Mucosa of stomach (tissue), 1 donor: ENCODE results near the gene BRD8.
"Not testable (repeated sequence)": the region's sequence is repeated elsewhere in the genome, so short reads cannot be mapped to it uniquely, and the experiment has no call there.

Experiments used
- H3K27me3 ChIP-seq: one replicate; pipeline ENCODE4 v1.7.0; 2013; ENCODE audit warnings: mild to moderate bottlenecking, low read length; ENCODE audit not compliant: control insufficient read depth, insufficient read depth
- H3K36me3 ChIP-seq: one replicate; pipeline ENCODE4 v1.7.0; 2013; ENCODE audit warnings: low read length; ENCODE audit not compliant: control insufficient read depth, insufficient read depth
- H3K4me1 ChIP-seq: one replicate; pipeline ENCODE4 v1.7.0; 2013; ENCODE audit warnings: mild to moderate bottlenecking, low read length; ENCODE audit not compliant: control insufficient read depth, insufficient read depth
- H3K4me3 ChIP-seq: one replicate; pipeline ENCODE4 v1.7.0; 2013; ENCODE audit warnings: low read length
- H3K9ac ChIP-seq: one replicate; pipeline ENCODE4 v1.7.0; 2013; ENCODE audit warnings: mild to moderate bottlenecking, low read length, moderate library complexity
- H3K9me3 ChIP-seq: one replicate; pipeline ENCODE4 v1.7.0; 2013; ENCODE audit warnings: mild to moderate bottlenecking, low read length, moderate library complexity; ENCODE audit not compliant: control insufficient read depth
- donor health status: Pancreatic carcinoma.

Gene BRD8, protein sequence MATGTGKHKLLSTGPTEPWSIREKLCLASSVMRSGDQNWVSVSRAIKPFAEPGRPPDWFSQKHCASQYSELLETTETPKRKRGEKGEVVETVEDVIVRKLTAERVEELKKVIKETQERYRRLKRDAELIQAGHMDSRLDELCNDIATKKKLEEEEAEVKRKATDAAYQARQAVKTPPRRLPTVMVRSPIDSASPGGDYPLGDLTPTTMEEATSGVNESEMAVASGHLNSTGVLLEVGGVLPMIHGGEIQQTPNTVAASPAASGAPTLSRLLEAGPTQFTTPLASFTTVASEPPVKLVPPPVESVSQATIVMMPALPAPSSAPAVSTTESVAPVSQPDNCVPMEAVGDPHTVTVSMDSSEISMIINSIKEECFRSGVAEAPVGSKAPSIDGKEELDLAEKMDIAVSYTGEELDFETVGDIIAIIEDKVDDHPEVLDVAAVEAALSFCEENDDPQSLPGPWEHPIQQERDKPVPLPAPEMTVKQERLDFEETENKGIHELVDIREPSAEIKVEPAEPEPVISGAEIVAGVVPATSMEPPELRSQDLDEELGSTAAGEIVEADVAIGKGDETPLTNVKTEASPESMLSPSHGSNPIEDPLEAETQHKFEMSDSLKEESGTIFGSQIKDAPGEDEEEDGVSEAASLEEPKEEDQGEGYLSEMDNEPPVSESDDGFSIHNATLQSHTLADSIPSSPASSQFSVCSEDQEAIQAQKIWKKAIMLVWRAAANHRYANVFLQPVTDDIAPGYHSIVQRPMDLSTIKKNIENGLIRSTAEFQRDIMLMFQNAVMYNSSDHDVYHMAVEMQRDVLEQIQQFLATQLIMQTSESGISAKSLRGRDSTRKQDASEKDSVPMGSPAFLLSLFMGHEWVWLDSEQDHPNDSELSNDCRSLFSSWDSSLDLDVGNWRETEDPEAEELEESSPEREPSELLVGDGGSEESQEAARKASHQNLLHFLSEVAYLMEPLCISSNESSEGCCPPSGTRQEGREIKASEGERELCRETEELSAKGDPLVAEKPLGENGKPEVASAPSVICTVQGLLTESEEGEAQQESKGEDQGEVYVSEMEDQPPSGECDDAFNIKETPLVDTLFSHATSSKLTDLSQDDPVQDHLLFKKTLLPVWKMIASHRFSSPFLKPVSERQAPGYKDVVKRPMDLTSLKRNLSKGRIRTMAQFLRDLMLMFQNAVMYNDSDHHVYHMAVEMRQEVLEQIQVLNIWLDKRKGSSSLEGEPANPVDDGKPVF

DNA sequence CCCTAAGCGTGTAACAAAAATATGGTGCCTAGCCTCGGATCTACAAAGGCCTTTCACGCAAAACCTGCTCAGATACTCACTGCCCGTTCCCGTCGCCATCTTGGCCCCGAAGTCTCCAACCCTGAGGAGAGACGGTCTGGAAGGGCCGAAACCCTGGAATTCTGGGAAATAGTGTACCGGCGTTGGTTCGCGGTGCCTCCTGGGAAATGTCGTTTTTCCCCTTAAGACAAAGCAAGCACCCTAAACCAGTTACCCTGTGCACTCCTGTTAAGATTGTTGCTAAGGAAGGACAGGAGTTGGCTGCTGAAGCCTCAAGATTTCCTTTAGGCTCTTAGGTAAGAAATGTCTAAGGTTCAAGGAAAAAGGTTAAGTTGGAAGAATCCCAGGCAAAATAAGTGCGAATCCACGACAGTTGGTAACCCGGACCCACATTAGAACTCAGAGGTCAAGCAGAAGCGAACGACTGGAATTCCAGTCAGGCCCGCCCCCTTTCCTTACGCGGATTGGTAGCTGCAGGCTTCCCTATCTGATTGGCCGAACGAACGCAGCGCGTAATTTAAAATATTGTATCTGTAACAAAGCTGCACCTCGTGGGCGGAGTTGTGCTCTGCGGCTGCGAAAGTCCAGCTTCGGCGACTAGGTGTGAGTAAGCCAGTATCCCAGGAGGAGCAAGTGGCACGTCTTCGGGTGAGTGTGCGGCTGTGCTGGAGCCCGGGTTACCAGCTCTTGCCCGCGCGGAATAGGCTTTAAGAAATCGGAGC, at the start of gene BRD8, which contains the start of gene KIF20A:
BRD8 (minus strand) TSS at position 115 of the 761 bp plus-strand sequence; CDS start at position 99, 16 bp downstream.
KIF20A (plus strand) TSS at position 597 of the 761 bp plus-strand sequence. CDS start 569 bp downstream, outside the sequence.
- Histone ChIP-seq H3K4me1 (peaks cover 12% of the 10 kb centered on the region), H3K9me3 (no peaks in the 10 kb centered on the region), H3K4me3 (peak within 1 kb of the TSS; percentile 93), H3K36me3 (no peaks in the 10 kb centered on the region), H3K27me3 (no peaks in the 10 kb centered on the region), H3K9ac (peak within 1 kb of the TSS; percentile 73)

DNA sequence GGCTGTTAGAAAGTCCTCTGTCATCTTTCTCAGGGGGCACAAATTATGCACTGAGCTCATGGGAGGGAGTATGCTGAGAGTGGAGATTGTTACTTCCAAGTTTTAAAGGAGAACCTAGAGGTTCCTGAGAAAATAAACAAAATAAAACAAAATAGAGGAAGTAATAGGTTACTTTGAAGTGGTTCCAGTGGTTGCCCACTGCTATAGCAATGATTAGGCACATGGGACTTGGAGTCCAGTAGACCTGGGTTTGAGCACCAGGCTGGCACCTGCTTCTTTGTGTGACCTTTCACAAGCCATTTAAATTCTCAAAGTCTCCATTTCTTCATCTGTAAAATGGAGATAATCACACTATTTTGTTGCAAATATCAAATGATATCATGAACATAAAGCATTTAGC, 48.5 kb upstream of the BRD8 start:
- H3K36me3 ChIP-seq, result no peaks in the 10 kb centered on the region
- peaks cover 11% of the 10 kb centered on the region for H3K4me1 ChIP-seq
- no peak overlapping the region for H3K9ac ChIP-seq
- no peaks in the 10 kb centered on the region for H3K27me3 ChIP-seq
- H3K4me3 ChIP-seq, result no peak overlapping the region
- no peaks in the 10 kb centered on the region for H3K9me3 ChIP-seq

DNA sequence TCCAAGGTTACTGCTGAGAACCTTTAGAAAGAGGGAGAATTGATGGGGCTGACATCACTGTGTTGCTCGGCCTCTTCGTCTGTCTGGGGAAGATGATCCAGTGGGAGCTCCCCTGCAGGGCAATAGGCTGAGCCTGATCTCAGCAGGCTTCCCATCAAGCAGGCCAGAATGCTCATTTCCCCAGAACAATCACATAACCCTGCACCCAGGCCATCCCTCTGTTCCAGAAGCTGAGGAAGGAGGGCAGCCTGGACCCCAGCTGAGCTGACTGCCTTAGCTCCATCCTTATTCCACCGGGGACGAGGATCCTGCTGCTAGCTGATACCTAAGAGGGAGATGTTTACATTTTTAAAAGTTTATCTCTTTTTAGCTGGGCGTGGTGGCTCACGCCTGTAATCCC, 46.3 kb upstream of the BRD8 start:
- H3K9ac ChIP-seq, result no peak overlapping the region
- H3K4me1 ChIP-seq, result no peaks in the 10 kb centered on the region
- H3K4me3 ChIP-seq, result no peak overlapping the region
- no peaks in the 10 kb centered on the region for H3K9me3 ChIP-seq
- H3K36me3 ChIP-seq, result no peaks in the 10 kb centered on the region
- no peaks in the 10 kb centered on the region for H3K27me3 ChIP-seq

DNA sequence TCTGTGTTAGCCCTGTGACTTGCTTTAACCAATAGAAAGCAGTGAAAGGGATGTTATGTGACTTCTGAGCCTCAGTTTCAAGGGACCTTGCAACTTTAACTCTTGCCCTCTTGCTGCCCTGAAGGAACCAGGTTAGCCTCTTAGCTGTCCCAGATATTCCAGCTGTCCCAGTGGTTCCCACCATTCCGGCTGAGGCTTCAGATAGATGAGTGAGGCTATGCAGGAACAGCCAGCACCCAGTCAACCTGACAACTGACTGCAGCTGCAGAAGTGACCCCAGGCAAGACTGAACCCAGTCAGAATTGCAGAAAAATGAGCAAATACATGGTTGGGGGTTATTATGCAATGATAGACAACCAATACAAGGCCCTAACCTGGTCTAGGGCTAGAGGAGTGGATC, 45.1 kb upstream of the BRD8 start:
- H3K4me3 ChIP-seq, result no peak overlapping the region
- H3K27me3 ChIP-seq, result no peaks in the 10 kb centered on the region
- H3K36me3 ChIP-seq, result no peaks in the 10 kb centered on the region
- H3K9ac ChIP-seq, result no peak overlapping the region
- H3K9me3 ChIP-seq, result no peaks in the 10 kb centered on the region
- no peaks in the 10 kb centered on the region for H3K4me1 ChIP-seq

DNA sequence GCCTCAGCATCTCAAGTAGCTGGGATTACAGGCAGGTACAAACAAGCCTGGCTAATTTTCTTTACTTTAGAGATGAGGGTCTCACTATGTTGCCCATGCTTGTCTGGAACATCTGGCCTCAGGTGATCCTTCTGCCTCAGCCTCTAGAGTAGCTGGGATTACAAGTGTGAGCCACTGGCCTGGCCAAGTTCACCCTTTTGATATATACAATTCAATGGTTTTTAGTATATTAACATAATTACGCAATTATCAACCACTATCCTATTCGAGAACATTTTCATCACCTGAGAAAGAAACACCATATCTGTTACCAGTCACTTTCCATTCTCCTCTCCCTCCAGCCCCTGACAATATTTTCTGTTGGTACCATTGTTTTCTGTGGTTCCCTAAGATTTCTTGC, 38.4 kb upstream of the BRD8 start:
- H3K4me3 ChIP-seq, result no peak overlapping the region
- no peaks in the 10 kb centered on the region for H3K27me3 ChIP-seq
- peaks cover 13% of the 10 kb centered on the region for H3K4me1 ChIP-seq
- H3K9ac ChIP-seq, result no peak overlapping the region
- H3K9me3 ChIP-seq, result no peaks in the 10 kb centered on the region
- H3K36me3 ChIP-seq, result no peaks in the 10 kb centered on the region

DNA sequence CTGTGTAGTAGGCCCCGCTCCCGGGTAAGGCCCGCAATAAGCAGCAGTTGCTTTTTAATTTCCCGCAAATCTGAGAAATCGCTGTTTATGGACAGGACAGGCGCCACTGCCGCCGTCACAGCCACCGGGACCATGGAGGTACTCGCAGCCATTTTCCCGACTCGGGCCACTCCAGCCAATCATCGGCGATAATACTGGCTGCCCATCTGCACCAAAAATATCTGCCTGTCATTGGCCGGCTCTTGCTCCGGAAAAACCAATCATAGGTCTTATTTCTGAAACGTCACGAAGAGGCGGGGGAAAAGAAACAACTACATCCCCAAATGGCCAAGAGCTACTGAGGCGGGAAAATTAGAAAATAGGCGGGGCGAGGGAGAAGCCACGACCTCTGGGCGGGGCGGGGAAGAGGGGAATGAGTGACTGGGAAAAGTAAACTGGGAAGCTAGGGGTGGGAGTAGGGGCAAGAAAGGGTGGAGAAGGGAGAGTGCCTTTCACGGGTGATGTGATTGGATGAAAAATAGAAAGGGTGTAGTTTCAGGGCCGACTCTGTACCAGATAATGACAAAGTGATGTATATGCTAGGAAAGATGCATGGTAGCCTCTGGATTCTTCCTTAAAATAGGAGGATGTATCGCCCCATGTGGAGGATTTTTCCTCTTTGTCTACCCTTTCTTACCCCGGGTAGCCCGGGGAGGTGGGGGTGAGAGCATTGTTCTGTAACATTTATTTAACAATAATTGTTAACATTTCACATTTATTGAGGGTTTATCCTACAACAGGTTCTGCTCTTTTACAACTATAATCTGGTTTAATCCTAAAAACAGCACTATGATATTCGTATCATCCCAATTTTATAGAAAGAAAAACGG, 35.0 kb upstream of the BRD8 start, which contains the start of gene CDC23:
CDC23 (minus strand) TSS at position 163 of the 869 bp plus-strand sequence; CDS start at position 152, 11 bp downstream.
- Histone ChIP-seq H3K4me1 (peaks cover 13% of the 10 kb centered on the region), H3K9me3 (no peaks in the 10 kb centered on the region), H3K9ac (peak within 1 kb of the TSS; percentile 96), H3K4me3 (peak within 1 kb of the TSS; percentile 89), H3K36me3 (no peaks in the 10 kb centered on the region), H3K27me3 (no peaks in the 10 kb centered on the region)

DNA sequence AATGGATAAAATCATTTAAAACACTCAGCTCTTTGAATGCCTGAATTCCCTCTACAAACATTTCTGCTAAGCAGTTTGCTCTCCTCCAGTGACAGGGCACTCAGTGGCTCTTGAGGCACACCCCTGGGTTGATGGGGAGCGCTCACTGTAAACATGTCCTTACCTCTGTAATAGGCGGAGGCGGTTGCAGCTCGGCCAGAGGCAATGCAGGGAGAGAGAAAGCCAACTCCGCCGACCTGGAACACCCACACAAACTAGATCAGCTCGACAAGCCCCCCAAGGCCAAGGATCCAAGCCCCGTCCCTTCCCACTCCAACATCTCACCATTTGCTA, 34.4 kb upstream of the BRD8 start:
- Histone ChIP-seq H3K9ac (peak overlapping the region; percentile 96), H3K4me3 (peak overlapping the region; percentile 89), H3K27me3 (no peaks in the 10 kb centered on the region), H3K36me3 (no peaks in the 10 kb centered on the region), H3K9me3 (no peaks in the 10 kb centered on the region), H3K4me1 (peaks cover 13% of the 10 kb centered on the region)

DNA sequence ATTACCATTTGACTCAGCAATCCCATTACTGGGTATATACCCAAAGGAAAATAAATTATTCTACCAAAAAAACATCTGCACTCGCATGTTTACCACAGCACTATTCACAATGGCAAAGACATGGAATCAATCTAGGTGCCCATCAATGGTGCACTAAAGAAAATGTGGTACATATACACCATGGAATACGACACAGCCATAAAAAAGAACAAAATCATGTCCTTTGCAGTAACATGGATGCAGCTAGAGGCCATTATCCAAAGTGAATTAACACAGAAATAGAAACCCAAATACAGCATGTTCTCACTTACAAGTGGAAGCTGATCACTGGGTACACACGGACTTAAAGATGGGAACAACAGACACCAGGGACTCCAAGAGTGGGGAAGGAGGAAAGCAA, 32.6 kb upstream of the BRD8 start:
- H3K4me3 ChIP-seq, result no peak overlapping the region
- H3K9ac ChIP-seq, result no peak overlapping the region
- no peaks in the 10 kb centered on the region for H3K9me3 ChIP-seq
- H3K36me3 ChIP-seq, result no peaks in the 10 kb centered on the region
- peaks cover 13% of the 10 kb centered on the region for H3K4me1 ChIP-seq
- no peaks in the 10 kb centered on the region for H3K27me3 ChIP-seq

DNA sequence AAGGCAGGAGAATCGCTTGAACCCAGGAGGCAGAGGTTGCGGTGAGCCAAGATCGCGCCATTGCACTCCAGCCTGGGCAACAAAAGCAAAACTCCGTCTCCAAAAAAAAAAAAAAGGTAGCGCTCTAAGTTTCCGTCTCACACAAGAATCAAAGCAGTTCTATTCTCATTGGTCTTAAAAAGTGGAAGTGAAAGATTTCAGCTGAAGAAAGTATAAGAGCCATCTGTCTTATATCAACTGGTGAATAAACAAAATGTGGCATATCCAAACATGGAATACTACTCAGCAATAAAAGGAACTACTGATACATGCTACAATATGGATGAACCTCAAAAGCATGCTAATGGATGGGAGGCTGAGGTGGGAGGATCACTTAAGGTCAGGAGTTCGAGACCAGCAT, 15.4 kb upstream of the BRD8 start:
- not testable (repeated sequence) for H3K9me3 ChIP-seq, H3K4me3 ChIP-seq, H3K9ac ChIP-seq, H3K36me3 ChIP-seq, H3K4me1 ChIP-seq, H3K27me3 ChIP-seq

DNA sequence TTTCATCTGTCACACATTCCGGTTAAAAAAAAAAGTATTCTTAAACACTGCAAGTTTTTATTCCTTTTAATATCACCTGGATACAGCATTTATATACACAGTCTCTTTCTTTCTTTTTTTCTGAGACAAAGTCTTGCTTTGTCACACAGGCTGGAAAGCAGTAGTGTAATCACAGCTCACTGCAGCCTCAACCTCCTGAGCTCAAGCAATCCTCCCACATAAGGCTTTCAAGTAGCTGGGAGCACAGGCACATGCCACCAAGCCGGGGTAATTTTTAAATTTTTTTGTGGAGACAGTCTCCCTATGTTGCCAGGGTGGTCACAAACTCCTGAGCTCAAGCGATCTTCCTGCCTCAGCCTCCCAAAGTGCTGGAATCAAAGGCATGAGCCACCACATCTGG, 14.4 kb upstream of the BRD8 start:
- Histone ChIP-seq H3K4me3 (no peak overlapping the region), H3K36me3 (no peaks in the 10 kb centered on the region), H3K4me1 (no peaks in the 10 kb centered on the region), H3K9ac (no peak overlapping the region), H3K27me3 (no peaks in the 10 kb centered on the region), H3K9me3 (no peaks in the 10 kb centered on the region)
